K562 (cell line): Measurements from ENCODE around the gene TGFBR1. TPM values are rescaled to one million over a fixed set of nuclear protein-coding genes. Genes with fewer than 3 reads are reported as not detected.
A peak's percentile ranks its signal among the peaks of the same experiment; 100 is the strongest.

Experiments used
- ATAC-seq: fragments of 200-7000 bp; cut with Tn5 transposase; 3 replicates; pipeline ENCODE4 v1.9.1; 2020; ENCODE audit warnings: moderate library complexity
- BruUV-seq: library from RNA; stranded (reverse); fragments of 400-500 nt; replicated peaks from 2 replicates; lab custom pipeline; 2021; lab: Mats Ljungman, UMichigan
- CTCF ChIA-PET: fragments of 300-600 bp; formaldehyde crosslinking; extraction: SDS; loops from one replicate; lab custom pipeline; 2021; ENCODE audit warnings: low intra/inter-chr PET ratio; lab: Yijun Ruan, JAX
- POLR2A ChIA-PET: fragments of 300-600, 350-650 bp; sonication (Branson Sonifier 250); formaldehyde crosslinking; extraction: SDS; loops from one replicate; lab custom pipeline; 2021; ENCODE audit warnings: antibody characterized with exemption, inconsistent platforms; lab: Yijun Ruan, JAX
- DNase-seq, 4 experiments: peaks; one replicate each; pipeline versions ENCODE4 v3.0.0 to v3.0.0-alpha.2; 2011 to 2018; ENCODE audit warnings: low spot score in 3 of 4, mixed read lengths in 3 of 4; ENCODE audit errors: extremely low read depth in 1 of 4
- FAIRE-seq: peaks from 2 replicates; lab custom pipeline; 2011; peaks lifted over from hg19 to GRCh38; lab: Jason Lieb, UNC
- H2AFZ ChIP-seq: 2 replicates; pipeline ENCODE4 v1.6.0; 2011; ENCODE audit warnings: low read depth, low read length, control low read depth, inconsistent platforms
- H3K27ac ChIP-seq: fragments of 200-600 bp; 3 replicates; pipeline ENCODE4 v1.8.0; 2011; ENCODE audit warnings: low read depth, mild to moderate bottlenecking, control low read depth, inconsistent platforms, low read length, moderate library complexity, mixed read lengths; ENCODE audit errors: extremely low read depth
- H3K27me3 ChIP-seq, 2 experiments: fragments of 300-600 bp in 1 of 2; 2 replicates in 1 of 2; 3 replicates in 1 of 2; pipeline versions ENCODE4 v1.6.0 to v1.8.0; 2011; ENCODE audit warnings: inconsistent platforms in 2 of 2, low read length in 2 of 2, mild to moderate bottlenecking in 1 of 2, mixed read lengths in 1 of 2, moderate library complexity in 1 of 2; ENCODE audit not compliant: control insufficient read depth in 2 of 2, insufficient read depth in 2 of 2
- H3K36me3 ChIP-seq: fragments of 300-600 bp; 3 replicates; pipeline ENCODE4 v1.8.0; 2011; ENCODE audit warnings: mild to moderate bottlenecking, low read length, inconsistent platforms; ENCODE audit not compliant: control insufficient read depth, insufficient read depth
- H3K4me1 ChIP-seq, 2 experiments: fragments of 200-600 bp in 1 of 2; replicated peaks in 1 of 2; 2 replicates in 1 of 2; 3 replicates in 1 of 2; pipeline versions ENCODE4 v1.5.1 to v1.8.0; 2011; ENCODE audit warnings: inconsistent platforms in 2 of 2, low read length in 2 of 2, mild to moderate bottlenecking in 1 of 2, mixed read lengths in 1 of 2, moderate library complexity in 1 of 2; ENCODE audit not compliant: control insufficient read depth in 2 of 2, insufficient read depth in 2 of 2
- H3K4me2 ChIP-seq: 2 replicates; pipeline ENCODE4 v1.6.1; 2011; ENCODE audit warnings: low read length, control low read depth, inconsistent platforms, mixed read lengths; ENCODE audit not compliant: insufficient read depth
- H3K4me3 ChIP-seq: fragments of 200-600 bp; sonication (generic), shearing (Covaris generic); 2 replicates; pipeline ENCODE4 v1.5.1; 2016; ENCODE audit warnings: control low read depth, inconsistent platforms
- H3K79me2 ChIP-seq: fragments of 200-600 bp; 3 replicates; pipeline ENCODE4 v1.8.0; 2011; ENCODE audit warnings: low read length, inconsistent platforms; ENCODE audit not compliant: control insufficient read depth, insufficient read depth
- H3K9ac ChIP-seq, 2 experiments: 2 replicates each; pipeline versions ENCODE4 v1.6.0 to v1.6.1; 2011; ENCODE audit warnings: low read depth in 2 of 2, low read length in 2 of 2, control low read depth in 1 of 2, inconsistent platforms in 1 of 2, mild to moderate bottlenecking in 1 of 2, mixed read lengths in 1 of 2; ENCODE audit not compliant: insufficient read depth in 1 of 2
- H3K9me1 ChIP-seq: one replicate; pipeline ENCODE4 v1.6.0; 2011; ENCODE audit warnings: inconsistent platforms, mild to moderate bottlenecking, low read length, moderate library complexity; ENCODE audit not compliant: control insufficient read depth, insufficient read depth
- H3K9me3 ChIP-seq: replicated peaks from 2 replicates; pipeline ENCODE4 v1.5.1; 2011; ENCODE audit warnings: low read depth, low read length, inconsistent platforms; ENCODE audit not compliant: control insufficient read depth, insufficient read depth
- H4K20me1 ChIP-seq: replicated peaks from 2 replicates; pipeline ENCODE4 v1.6.1; 2011; ENCODE audit warnings: low read length, inconsistent platforms, mixed read lengths; ENCODE audit not compliant: control insufficient read depth, insufficient read depth
- BRF1 ChIP-seq: IDR thresholded peaks from 3 replicates; pipeline ENCODE4 v1.6.1; 2011; ENCODE audit warnings: borderline replicate concordance, mild to moderate bottlenecking; ENCODE audit not compliant: insufficient read length; ENCODE audit errors: extremely low read depth
- CBFB ChIP-seq: sonication (generic); formaldehyde crosslinking; IDR thresholded peaks from 2 replicates; pipeline ENCODE4 v1.4.0; 2020; ENCODE audit warnings: mild to moderate bottlenecking, missing genetic modification reagents
- HMG20A ChIP-seq: fragments of 450-650 bp; formaldehyde crosslinking; conservative IDR thresholded peaks from 2 replicates; pipeline ENCODE4 v1.4.0; 2020; ENCODE audit warnings: mild to moderate bottlenecking, mixed read lengths
- KHSRP ChIP-seq: fragments of 450-650 bp; IDR thresholded peaks from 2 replicates; pipeline ENCODE4 v1.6.1; 2017
- NBN ChIP-seq: fragments of 450-650 bp; IDR thresholded peaks from 2 replicates; pipeline ENCODE4 v1.6.1; 2016; ENCODE audit warnings: low read depth, mild to moderate bottlenecking
- NFE2L1 ChIP-seq: fragments of 450-650 bp; IDR thresholded peaks from 2 replicates; pipeline ENCODE4 v1.6.1; 2016; ENCODE audit warnings: missing genetic modification characterization, low read depth, mild to moderate bottlenecking, missing compliant biosample characterization, moderate library complexity, borderline replicate concordance
- SMARCE1 ChIP-seq: fragments of 450-650 bp; IDR thresholded peaks from 2 replicates; pipeline ENCODE4 v1.7.1; 2016; ENCODE audit warnings: mild to moderate bottlenecking
- TCF3 ChIP-seq: sonication (generic); formaldehyde crosslinking; IDR thresholded peaks from 2 replicates; pipeline ENCODE4 v1.4.0; 2020; ENCODE audit warnings: mild to moderate bottlenecking, missing genetic modification reagents
- ZNF146 ChIP-seq: IDR thresholded peaks from one replicate; pipeline ENCODE4 v1.6.1; 2018; ENCODE audit warnings: missing compliant biosample characterization; ENCODE audit not compliant: unreplicated experiment
- WGBS: fragments of 100-300 bp; shearing (Covaris generic); methylation state at CpG from one replicate; pipeline ENCODE4 v1.1.6; 2016; ENCODE audit warnings: low coverage, mixed read lengths; ENCODE audit not compliant: insufficient coverage; ENCODE audit errors: missing lambda C conversion rate; 5-methylcytosine and 5-hydroxymethylcytosine counted together
- in situ Hi-C: fragments of 300-500 bp; cut with MboI; formaldehyde crosslinking; loops from 4 replicates; pipeline ENCODE4 v1.15.0; 2018; ENCODE audit warnings: inconsistent platforms, mixed read lengths
- intact Hi-C: fragments of 100-400 bp; cut with micrococcal nuclease; formaldehyde crosslinking; loops from 2 replicates; pipeline ENCODE4 v1.14.2; 2022
- polyA plus RNA-seq, 8 experiments: library from polyadenylated mRNA; depleted of rRNA in 4 of 8; stranded (reverse) in 5 of 8; unstranded in 3 of 8; fragments of >200 nt; fragmentation: Nextera tagmentation in 2 of 8; fragmentation: Illumina TruSeq in 1 of 8; extraction: Ambion mirVana in 2 of 8; extraction: Trizol in 1 of 8; gene quantifications; 2 replicates each; pipeline versions ENCODE4 v1.2.1 to v1.2.3, GENCODE V29; 2011 to 2014; ENCODE audit warnings: inconsistent platforms in 1 of 8, missing spikeins in 1 of 8
- total RNA-seq, 7 experiments: library from RNA; depleted of rRNA in 6 of 7; stranded (reverse); fragments of >200 nt in 6 of 7; fragmentation: Illumina TruSeq in 2 of 7; extraction: Trizol in 2 of 7; gene quantifications; 2 replicates each; pipeline versions ENCODE4 v1.2.1 to v1.2.3, GENCODE V29; 2011 to 2021; ENCODE audit warnings: low replicate concordance in 1 of 7
- TF ChIP-seq, protein P1 (sequence below): sonication (generic); formaldehyde crosslinking; IDR thresholded peaks from 2 replicates; pipeline ENCODE4 v1.8.0; 2022; ENCODE audit warnings: mild to moderate bottlenecking, missing genetic modification reagents
- TF ChIP-seq, protein P2 (sequence below): fragments of 450-650 bp; formaldehyde crosslinking; IDR thresholded peaks from 2 replicates; pipeline ENCODE4 v1.4.0; 2022; ENCODE audit warnings: missing genetic modification characterization
- TF ChIP-seq, protein P3 (sequence below): fragments of 450-650 bp; IDR thresholded peaks from 2 replicates; pipeline ENCODE4 v1.6.1; 2016; ENCODE audit warnings: mild to moderate bottlenecking
- TF ChIP-seq, protein P4 (sequence below): fragments of 250-450 bp; sonication (Bioruptor Pico); IDR thresholded peaks from 2 replicates; pipeline ENCODE4 v1.8.0; 2022; ENCODE audit warnings: inconsistent platforms

The TGFBR1 gene
- total and polyA plus RNA-seq, 9 of the 15 experiments (the other 6 are each of a cell fraction or from before 2014, with no cell fraction given) = 15.5 to 62.4 (median 42.7) TPM

DNA sequence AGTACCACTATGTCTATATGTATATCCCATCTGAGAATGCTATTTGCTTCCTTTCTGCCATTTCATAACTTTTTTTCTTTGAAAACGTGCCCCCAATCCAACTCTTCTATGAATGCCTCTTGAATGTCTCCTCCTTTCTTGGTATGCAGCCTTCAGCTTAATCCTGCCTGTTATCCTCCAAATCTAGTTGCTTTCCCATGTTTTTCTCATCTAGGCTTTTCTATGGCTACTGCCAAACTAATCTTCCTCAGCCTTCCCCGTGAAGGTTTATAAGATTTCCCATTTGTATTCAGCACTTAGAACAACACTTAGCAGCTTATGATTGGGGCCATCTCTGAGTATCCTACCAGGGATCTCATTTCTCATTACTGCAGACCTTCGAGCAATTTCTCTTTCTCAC is 2.5 kb downstream of the TGFBR1 start:
- CTCF ChIA-PET = no interaction called here
- intact Hi-C loops (loop anchor here (5.0 kb wide), 1 partner anchor 50 kb away; no protein-coding TSS in a partner anchor), in situ Hi-C loops (no loop called here)
- H3K36me3 ChIP-seq = peaks cover 21% of the 10 kb centered on the region; the same call in 1 of the 3 replicates
- DNase-seq = no peak
- 0 out of 2 replicates have a peak, but pooled peaks cover 5% of the 10 kb centered on the region for H4K20me1 ChIP-seq
- peaks cover 22 to 48% of the 10 kb centered on the region in 2 experiments for H3K4me1 ChIP-seq
- no peak for FAIRE-seq
- peak overlapping the region; percentile 10; the same call in 1 of the 3 replicates for H3K27ac ChIP-seq
- H3K9ac ChIP-seq = peak overlapping the region; percentile 31 to 71; a peak in 3 of 4 replicates
- 2% methylated on average over 3 of the region's 3 CpGs for WGBS
- H3K4me2 ChIP-seq = peak overlapping the region; percentile 90
- ATAC-seq = no peak
- H3K27me3 ChIP-seq = no peaks in the 10 kb centered on the region
- POLR2A ChIA-PET = interaction anchor here (0.8 to 2.0 kb wide), 5 partner anchors 9 to 48 kb away, joined by 3 to 7 read pairs (median 5); no protein-coding TSS in a partner anchor
- H2AFZ ChIP-seq = no peak overlapping the region
- H3K79me2 ChIP-seq = peaks cover 70% of the 10 kb centered on the region
- H3K9me3 ChIP-seq = no peaks in the 10 kb centered on the region
- H3K4me3 ChIP-seq = peak overlapping the region; percentile 76; the same call in 1 of the 2 replicates
- BruUV-seq = no TSS peak
- no peaks in the 10 kb centered on the region for H3K9me1 ChIP-seq
- TF ChIP-seq NBN (no peak), SMARCE1 (0 out of 2 replicates have a peak, but pooled peaks have one; percentile 17), TCF3 (CRISPR knock-in tag) (no peak), BRF1 (no peak), ZNF146 (CRISPR knock-in tag) (no peak), CBFB (no peak), KHSRP (no peak), NFE2L1 (tag) (no peak), HMG20A (CRISPR knock-in tag) (no peak)
- TF ChIP-seq, protein P1, sequence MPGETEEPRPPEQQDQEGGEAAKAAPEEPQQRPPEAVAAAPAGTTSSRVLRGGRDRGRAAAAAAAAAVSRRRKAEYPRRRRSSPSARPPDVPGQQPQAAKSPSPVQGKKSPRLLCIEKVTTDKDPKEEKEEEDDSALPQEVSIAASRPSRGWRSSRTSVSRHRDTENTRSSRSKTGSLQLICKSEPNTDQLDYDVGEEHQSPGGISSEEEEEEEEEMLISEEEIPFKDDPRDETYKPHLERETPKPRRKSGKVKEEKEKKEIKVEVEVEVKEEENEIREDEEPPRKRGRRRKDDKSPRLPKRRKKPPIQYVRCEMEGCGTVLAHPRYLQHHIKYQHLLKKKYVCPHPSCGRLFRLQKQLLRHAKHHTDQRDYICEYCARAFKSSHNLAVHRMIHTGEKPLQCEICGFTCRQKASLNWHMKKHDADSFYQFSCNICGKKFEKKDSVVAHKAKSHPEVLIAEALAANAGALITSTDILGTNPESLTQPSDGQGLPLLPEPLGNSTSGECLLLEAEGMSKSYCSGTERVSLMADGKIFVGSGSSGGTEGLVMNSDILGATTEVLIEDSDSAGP (CRISPR knock-in tag) = no peak
- TF ChIP-seq, protein P2, sequence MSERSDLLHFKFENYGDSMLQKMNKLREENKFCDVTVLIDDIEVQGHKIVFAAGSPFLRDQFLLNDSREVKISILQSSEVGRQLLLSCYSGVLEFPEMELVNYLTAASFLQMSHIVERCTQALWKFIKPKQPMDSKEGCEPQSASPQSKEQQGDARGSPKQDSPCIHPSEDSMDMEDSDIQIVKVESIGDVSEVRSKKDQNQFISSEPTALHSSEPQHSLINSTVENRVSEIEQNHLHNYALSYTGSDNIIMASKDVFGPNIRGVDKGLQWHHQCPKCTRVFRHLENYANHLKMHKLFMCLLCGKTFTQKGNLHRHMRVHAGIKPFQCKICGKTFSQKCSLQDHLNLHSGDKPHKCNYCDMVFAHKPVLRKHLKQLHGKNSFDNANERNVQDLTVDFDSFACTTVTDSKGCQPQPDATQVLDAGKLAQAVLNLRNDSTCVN (CRISPR knock-in tag) = no peak
- TF ChIP-seq, protein P3, sequence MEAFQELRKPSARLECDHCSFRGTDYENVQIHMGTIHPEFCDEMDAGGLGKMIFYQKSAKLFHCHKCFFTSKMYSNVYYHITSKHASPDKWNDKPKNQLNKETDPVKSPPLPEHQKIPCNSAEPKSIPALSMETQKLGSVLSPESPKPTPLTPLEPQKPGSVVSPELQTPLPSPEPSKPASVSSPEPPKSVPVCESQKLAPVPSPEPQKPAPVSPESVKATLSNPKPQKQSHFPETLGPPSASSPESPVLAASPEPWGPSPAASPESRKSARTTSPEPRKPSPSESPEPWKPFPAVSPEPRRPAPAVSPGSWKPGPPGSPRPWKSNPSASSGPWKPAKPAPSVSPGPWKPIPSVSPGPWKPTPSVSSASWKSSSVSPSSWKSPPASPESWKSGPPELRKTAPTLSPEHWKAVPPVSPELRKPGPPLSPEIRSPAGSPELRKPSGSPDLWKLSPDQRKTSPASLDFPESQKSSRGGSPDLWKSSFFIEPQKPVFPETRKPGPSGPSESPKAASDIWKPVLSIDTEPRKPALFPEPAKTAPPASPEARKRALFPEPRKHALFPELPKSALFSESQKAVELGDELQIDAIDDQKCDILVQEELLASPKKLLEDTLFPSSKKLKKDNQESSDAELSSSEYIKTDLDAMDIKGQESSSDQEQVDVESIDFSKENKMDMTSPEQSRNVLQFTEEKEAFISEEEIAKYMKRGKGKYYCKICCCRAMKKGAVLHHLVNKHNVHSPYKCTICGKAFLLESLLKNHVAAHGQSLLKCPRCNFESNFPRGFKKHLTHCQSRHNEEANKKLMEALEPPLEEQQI = no peak
- TF ChIP-seq, protein P4, sequence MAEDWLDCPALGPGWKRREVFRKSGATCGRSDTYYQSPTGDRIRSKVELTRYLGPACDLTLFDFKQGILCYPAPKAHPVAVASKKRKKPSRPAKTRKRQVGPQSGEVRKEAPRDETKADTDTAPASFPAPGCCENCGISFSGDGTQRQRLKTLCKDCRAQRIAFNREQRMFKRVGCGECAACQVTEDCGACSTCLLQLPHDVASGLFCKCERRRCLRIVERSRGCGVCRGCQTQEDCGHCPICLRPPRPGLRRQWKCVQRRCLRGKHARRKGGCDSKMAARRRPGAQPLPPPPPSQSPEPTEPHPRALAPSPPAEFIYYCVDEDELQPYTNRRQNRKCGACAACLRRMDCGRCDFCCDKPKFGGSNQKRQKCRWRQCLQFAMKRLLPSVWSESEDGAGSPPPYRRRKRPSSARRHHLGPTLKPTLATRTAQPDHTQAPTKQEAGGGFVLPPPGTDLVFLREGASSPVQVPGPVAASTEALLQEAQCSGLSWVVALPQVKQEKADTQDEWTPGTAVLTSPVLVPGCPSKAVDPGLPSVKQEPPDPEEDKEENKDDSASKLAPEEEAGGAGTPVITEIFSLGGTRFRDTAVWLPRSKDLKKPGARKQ = no peak
